Type B pancreatic cell (in vitro differentiated cells): Measurements from ENCODE around the gene RFTN1. TPM values are rescaled to one million over a fixed set of nuclear protein-coding genes. Genes with fewer than 3 reads are reported as not detected.

Experiments used
- DNase-seq: peaks from one replicate; pipeline ENCODE4 v3.0.0; 2021; ENCODE audit warnings: mixed read lengths; ENCODE audit not compliant: unreplicated experiment; ENCODE audit errors: extremely low spot score
- H3K27ac Mint-ChIP-seq: 2 replicates; pipeline ENCODE4 v1.8.0; 2021; ENCODE audit warnings: mild to moderate bottlenecking, mixed read lengths
- H3K27me3 Mint-ChIP-seq: 2 replicates; pipeline ENCODE4 v1.8.0; 2021; ENCODE audit warnings: mixed read lengths
- H3K36me3 Mint-ChIP-seq: 2 replicates; pipeline ENCODE4 v1.8.0; 2021; ENCODE audit warnings: mixed read lengths
- H3K4me1 Mint-ChIP-seq: one replicate; pipeline ENCODE4 v1.8.0; 2021; ENCODE audit warnings: mixed read lengths; ENCODE audit not compliant: unreplicated experiment
- H3K4me3 Mint-ChIP-seq: 2 replicates; pipeline ENCODE4 v1.8.0; 2021; ENCODE audit warnings: mild to moderate bottlenecking, mixed read lengths
- H3K9me3 Mint-ChIP-seq: 2 replicates; pipeline ENCODE4 v1.8.0; 2021; ENCODE audit warnings: mixed read lengths
- CTCF ChIP-seq: fragments of 200-600 bp; sonication (generic); conservative IDR thresholded peaks from 2 replicates; pipeline ENCODE4 v1.5.0; 2021; ENCODE audit warnings: antibody characterized with exemption, mild to moderate bottlenecking
- total RNA-seq: library from RNA; stranded (reverse); gene quantifications from 2 replicates; pipeline ENCODE4 v1.2.1, GENCODE V29; 2021; ENCODE audit warnings: low replicate concordance

RFTN1 gene
- total RNA-seq, 1 donor from 2014 or later = 18.3 TPM

GRCh38 chr3:16328124-16328523, 185.4 kb downstream of the RFTN1 start:
- Mint-ChIP-seq H3K4me1 (peaks cover 8% of the 10 kb centered on the region), H3K27ac (no peak overlapping the region), H3K9me3 (peaks cover 14% of the 10 kb centered on the region), H3K4me3 (no peak overlapping the region), H3K27me3 (no peaks in the 10 kb centered on the region), H3K36me3 (peaks cover 28% of the 10 kb centered on the region)
- TF ChIP-seq CTCF = no peak
- no peak for DNase-seq

- peaks cover 10% of the 10 kb centered on the region for H3K9me3 Mint-ChIP-seq
- DNase-seq = no peak
- peaks cover 18% of the 10 kb centered on the region for H3K36me3 Mint-ChIP-seq
- TF ChIP-seq CTCF = no peak
- no peaks in the 10 kb centered on the region for H3K27me3 Mint-ChIP-seq
- H3K4me3 Mint-ChIP-seq = no peak overlapping the region
- H3K4me1 Mint-ChIP-seq = peaks cover 4% of the 10 kb centered on the region
- no peak overlapping the region for H3K27ac Mint-ChIP-seq
Observed at GRCh38 chr3:16326724-16327349, 186.7 kb downstream of the RFTN1 start.

GRCh38 chr3:16325850-16326249, 187.6 kb downstream of the RFTN1 start:
- H3K4me1 Mint-ChIP-seq = peaks cover 4% of the 10 kb centered on the region
- no peak overlapping the region for H3K27ac Mint-ChIP-seq
- H3K4me3 Mint-ChIP-seq = no peak overlapping the region
- peaks cover 14% of the 10 kb centered on the region for H3K36me3 Mint-ChIP-seq
- no peaks in the 10 kb centered on the region for H3K27me3 Mint-ChIP-seq
- DNase-seq = no peak
- peaks cover 4% of the 10 kb centered on the region for H3K9me3 Mint-ChIP-seq
- TF ChIP-seq CTCF = no peak

- H3K9me3 Mint-ChIP-seq = no peaks in the 10 kb centered on the region
- peaks cover 14% of the 10 kb centered on the region for H3K36me3 Mint-ChIP-seq
- H3K27me3 Mint-ChIP-seq = no peaks in the 10 kb centered on the region
- TF ChIP-seq CTCF = no peak
- DNase-seq = no peak
- H3K27ac Mint-ChIP-seq = no peak overlapping the region
- peaks cover 4% of the 10 kb centered on the region for H3K4me1 Mint-ChIP-seq
- H3K4me3 Mint-ChIP-seq = no peak overlapping the region
Observed at GRCh38 chr3:16323737-16324136, 189.8 kb downstream of the RFTN1 start.

- H3K27me3 Mint-ChIP-seq = no peaks in the 10 kb centered on the region
- peaks cover 3% of the 10 kb centered on the region for H3K4me1 Mint-ChIP-seq
- H3K9me3 Mint-ChIP-seq = no peaks in the 10 kb centered on the region
- H3K36me3 Mint-ChIP-seq = peaks cover 15% of the 10 kb centered on the region
- DNase-seq = no peak
- no peak for TF ChIP-seq CTCF
- H3K4me3 Mint-ChIP-seq = no peak overlapping the region
- no peak overlapping the region for H3K27ac Mint-ChIP-seq
Observed at GRCh38 chr3:16322189-16322588, 191.3 kb downstream of the RFTN1 start.

GRCh38 chr3:16320711-16321110, 192.8 kb downstream of the RFTN1 start:
- no peaks in the 10 kb centered on the region for H3K9me3 Mint-ChIP-seq
- no peaks in the 10 kb centered on the region for H3K4me1 Mint-ChIP-seq
- no peak for TF ChIP-seq CTCF
- no peaks in the 10 kb centered on the region for H3K27me3 Mint-ChIP-seq
- no peak overlapping the region for H3K4me3 Mint-ChIP-seq
- no peak overlapping the region for H3K27ac Mint-ChIP-seq
- peaks cover 22% of the 10 kb centered on the region for H3K36me3 Mint-ChIP-seq
- no peak for DNase-seq
